Activated CD8-positive, alpha-beta memory T cell treated with anti-CD3 and anti-CD28 coated beads, Interleukin-2, amount 50 U/mL, for 48 hours (primary cell): Measurements from ENCODE around the gene AQP6.

Source experiments
- DNase-seq: peaks from one replicate; pipeline ENCODE4 v3.0.0-alpha.2; 2020

Gene AQP6, protein sequence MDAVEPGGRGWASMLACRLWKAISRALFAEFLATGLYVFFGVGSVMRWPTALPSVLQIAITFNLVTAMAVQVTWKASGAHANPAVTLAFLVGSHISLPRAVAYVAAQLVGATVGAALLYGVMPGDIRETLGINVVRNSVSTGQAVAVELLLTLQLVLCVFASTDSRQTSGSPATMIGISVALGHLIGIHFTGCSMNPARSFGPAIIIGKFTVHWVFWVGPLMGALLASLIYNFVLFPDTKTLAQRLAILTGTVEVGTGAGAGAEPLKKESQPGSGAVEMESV

DNA sequence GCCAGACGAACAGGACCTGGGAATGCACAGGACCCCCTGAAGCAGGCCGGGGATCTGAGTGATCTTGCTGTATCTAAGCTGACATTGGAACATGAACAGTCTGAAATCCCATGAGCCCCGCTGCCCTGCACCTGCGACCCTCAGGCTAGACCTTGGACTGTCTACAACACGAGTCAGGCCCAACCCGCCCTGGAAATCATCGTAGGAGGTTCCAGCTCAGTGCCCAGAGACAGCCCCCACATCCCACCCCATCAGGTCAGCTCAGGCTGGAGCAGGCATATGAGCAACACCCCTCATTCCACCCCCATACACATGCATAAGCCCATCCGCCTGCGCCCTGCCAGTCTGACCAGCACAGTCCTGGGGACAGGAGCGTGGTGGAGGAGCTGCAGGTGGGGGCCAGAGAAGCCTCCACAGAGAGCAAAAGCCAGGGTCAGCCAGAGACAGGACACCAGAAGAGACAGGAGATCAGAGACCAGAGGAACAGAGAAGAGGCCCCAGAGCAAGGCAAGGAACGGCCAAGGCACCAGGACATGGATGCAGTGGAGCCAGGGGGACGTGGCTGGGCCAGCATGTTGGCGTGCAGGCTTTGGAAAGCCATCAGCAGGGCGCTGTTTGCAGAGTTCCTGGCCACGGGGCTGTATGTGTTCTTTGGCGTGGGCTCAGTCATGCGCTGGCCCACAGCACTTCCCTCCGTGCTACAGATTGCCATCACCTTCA lies at the start of gene AQP6:
Gene AQP6 (plus strand): TSS at position 307 of the 720 bp plus-strand sequence. CDS start 227 bp downstream, at position 534.
- no peak for DNase-seq

DNA sequence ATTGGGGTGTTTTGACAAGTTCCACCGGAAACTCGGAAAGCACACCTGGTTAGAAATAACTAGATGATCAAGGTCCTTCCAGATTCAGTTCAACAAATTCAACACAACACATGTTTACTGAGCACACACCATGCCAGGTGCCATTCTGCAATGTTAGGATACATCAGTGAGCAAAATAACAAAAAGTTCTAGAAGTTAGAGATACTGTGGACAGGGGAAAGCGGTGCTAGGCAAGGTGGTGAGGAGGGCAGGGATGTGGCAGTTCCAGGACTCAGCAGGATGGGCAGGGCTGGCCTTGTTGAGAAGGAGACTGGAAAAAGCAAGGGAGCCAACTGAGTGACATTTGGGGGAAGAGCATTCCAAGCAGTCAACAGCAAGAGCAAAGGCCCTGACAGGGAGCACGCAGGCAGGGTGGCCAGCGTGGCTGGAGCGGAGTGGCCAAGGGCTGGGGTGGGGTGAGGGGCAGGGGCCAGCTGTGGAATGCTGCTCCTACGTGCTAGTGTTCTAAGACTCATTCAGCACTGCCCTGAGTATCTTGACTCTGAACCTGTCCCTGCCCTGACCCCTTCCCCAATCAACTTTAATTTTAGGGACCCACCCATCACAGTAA lies 49.6 kb upstream of the AQP6 start:
- DNase-seq, result no peak

DNA sequence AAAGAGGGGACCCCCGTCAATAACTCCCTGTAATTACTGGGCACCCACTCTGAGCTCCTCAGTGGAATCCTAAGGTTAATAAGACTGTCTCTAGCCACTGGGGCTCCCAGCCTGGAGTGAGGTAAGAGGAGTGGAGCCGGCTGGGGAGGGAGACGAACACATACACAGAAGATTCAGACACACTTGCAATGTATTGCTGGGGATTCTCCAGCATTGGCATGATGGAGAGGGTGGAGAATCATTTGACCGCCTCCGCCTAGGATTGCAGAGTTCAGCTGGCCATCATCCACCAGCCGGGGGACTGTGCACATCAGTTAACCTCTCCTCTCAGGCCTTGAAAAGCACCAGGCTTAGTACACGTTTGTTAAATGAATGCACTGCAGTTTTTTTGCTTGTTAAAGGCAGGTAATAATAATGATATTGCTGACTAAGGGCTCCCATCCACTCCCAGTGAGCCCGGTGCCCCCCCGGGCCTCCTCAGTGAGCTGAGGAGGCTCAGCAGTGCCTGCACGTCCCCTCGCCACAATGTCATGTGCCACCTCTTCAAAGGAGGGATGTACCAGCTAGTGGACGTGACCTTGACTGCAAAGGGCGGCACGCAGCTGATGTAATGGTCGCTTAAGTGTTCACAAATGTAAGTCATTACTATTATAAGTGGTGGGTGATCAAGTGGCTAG lies 48.7 kb upstream of the AQP6 start:
- no peak for DNase-seq

DNA sequence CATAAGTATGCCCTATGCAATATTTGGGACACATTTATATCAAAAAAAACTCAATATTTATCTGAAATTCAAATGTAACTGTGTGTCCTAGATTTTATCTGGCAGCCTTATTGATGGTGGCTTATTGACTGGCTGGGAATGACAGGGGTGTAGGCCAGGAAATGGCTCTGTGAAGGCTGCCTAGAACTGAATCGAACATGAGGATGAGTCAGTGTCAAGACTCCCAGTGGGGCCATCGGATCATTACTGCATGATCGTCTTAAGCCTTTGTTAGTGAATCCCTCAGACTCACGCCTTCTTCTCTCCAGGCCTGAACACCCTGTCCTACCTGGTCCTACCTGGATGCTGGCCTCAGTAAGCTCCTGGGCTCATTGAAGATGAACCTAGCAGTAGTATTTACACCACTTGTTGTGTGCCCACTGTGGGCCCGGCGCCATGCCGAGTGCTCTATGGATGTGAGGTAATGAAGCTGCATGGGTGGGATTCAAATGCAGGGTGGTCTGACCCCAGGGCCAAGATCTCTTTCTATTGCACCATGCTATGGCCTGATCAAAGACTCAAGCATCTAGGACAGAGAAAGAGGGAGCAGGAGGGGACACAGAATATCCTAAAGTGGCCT lies 48.0 kb upstream of the AQP6 start:
- DNase-seq, result no peak

DNA sequence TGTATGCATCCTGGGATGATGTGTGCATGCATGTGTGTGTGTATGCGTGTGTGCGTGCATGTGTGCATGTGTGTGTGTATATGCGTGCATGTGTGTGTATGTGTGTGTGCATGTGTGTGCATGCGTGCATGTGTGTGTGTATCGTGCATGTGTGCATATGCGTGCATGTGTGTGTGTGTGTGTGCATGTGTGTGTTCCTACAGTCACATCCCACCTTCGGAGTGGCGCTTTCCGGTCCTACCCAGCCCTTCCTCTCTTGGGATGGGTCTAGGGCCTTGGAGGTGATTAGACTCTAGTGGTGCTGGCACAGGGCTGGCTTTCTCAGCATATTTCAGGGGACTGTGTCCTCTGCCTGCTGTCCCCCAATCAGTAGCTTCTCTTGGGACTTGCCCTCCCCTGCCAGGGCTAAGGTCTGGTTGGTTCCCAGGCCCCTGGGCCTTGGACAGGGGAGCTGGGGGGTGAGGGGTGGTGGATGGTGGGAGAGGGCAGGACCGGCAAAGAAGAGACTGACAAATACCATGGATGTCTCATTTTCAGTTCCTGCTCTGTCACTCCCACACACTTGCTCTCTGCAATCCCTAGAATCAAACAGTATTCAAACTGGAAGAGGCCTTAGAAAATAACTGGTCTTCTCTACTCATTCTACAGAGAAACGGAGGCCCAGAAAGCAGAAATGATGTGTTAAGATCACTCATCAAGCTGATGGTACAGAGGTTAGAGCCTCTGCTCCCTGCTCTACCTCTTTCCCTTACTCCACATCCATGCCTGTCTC lies 47.1 kb upstream of the AQP6 start:
- DNase-seq, result no peak

DNA sequence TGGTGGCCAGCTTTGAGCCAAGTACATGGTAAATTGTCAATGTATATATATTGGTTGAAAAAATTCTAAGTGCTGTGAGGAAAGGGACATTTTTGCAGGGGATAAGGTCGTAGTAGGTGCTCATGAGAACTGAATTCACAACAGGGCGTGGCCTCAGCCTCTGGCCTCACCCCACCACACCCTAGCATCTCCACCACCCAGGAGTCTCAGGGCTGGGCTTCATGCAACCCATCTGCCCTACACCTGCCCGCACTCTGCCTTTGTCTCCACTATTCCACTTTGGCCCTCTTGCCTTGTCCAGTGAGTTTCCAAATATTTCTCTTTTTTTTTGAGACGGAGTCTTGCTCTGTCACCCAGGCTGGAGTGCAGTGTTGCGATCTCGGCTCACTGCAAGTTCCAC lies 44.3 kb upstream of the AQP6 start:
- DNase-seq, result no peak

DNA sequence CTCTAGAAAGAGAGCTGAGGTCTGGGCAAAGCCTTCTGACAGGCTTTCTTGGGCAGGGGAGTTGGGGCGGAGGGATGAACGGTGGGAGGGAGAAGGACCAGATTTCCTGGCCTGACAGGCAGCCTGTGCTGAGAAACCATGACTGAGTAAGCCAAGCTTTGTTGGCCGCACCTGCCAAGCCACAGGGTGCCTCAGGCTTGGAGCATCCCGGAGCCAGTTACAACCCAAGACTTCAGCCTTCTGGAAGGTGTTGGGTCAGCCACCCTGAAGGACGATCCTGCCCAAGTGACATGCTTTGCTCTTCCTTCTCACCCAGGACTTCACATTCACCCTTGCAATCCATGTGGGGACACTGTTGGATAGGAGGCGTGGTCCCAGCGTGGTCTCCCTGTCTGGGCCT lies 43.2 kb upstream of the AQP6 start:
- DNase-seq, result no peak

DNA sequence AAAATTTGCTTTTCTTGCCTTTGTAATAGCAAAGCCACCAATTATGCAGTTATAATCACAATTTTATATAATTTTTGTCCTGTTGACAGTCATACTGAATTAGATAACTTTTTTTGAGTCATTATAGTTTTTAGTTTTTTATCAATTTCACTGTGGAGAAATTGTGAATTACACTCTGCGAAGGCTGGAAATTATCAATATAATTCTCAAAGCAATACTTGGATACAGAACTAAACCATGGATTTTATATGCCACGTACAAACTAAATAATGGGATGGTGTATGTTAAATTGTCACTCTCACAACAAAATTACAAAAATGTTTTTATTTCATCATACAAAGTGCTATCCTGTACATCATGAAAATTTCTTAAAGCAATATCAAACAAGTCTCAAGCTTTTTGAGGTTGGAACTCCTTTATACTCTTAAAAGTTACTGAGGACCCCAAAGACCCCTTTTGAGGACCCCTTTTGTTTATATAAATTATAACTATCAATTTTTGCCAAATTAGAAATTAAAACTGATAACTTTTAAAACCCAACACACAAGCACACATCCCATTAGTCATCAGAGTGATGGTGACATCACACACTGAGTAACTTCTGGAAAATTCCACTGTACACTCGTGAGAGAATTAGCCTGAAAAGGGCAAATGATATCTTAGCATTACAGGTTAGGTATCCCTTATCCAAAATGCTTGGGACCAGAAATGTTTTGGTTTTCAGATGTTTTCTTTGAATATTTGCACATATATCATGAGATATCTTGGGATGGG lies 42.0 kb upstream of the AQP6 start:
- no peak for DNase-seq

DNA sequence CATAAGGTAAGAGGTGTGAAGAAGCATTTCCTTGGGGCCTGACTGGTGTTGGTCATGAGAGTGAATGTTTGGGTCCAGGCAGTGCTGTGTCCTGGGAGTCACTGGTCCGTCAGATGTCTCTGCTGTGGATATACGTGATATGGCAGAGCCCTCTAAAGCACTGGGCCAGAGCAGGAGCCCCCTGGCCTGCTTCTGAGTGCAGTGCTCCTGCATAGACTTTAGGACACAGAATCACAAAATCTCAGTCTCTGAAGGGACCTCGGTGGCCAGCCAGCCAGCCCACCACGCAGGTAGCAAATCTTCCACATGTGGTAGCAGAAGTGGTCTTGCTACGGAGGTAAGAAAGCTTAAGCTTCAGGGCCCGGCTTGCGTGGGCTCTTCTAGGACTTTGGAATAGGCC lies 40.7 kb upstream of the AQP6 start:
- DNase-seq, result no peak

DNA sequence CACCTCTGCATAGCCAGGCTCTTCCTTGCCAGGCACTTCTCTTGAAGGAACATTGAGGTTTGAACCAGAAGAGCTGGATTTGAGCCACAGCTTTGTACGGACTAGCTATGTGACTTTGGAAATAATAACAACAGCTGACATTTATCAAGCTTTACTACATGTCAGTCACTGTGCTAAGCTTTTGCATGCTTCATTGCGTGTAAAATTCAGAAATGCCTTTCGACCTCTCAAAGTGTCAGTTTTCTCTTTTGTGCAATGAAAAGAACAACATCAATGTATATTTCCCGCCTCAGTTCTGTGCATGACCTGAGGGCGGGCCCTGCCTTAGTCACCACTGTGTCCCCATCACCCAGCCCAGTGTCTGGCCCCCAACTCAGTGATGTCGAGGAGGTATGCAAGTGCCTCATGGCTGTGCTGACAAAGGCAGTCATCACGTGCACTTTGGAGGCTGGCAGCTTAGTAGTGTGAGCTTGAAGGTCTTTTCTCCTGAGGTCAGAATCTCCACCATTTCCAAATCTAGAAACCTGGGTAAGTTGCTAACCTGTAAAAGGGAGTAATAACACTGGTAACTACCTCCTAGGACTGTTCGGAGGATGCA lies 40.1 kb upstream of the AQP6 start:
- no peak for DNase-seq

DNA sequence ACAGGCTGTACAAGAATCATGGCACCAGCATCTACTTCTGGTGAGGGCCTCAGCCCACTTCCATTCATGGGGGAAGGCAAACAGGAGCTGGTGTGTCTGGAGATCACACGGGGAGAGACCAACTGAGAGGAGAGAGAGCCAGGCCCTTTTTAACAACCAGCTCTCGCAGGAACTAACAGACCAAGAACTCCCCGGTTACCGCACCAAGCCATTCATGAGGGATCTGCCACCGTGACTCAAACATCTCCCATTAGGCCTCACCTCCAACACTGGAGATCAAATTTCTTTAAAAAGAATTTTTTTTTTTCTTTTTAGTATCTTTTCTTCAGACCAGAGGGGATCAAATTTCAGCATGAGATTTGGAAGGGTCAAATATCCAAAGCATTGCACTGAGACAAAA lies 39.0 kb upstream of the AQP6 start:
- no peak for DNase-seq

DNA sequence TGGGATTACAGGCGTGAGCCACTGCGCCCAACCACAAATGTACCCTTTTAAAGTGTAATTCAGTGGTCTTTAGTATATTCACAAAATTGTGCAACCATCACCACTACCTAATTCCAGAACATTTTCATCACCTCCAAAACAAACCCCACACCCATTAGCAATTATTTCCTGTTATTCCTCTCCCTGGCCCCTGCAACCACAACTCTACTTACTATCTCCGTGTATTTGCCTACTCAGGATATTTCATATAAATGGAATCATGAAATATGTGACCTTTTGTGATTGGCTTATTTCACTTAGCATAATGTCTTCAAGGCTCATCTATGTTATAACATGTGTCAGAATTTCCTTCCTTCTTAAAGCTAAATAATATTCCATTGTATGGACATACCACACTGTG lies 38.2 kb upstream of the AQP6 start:
- no peak for DNase-seq

DNA sequence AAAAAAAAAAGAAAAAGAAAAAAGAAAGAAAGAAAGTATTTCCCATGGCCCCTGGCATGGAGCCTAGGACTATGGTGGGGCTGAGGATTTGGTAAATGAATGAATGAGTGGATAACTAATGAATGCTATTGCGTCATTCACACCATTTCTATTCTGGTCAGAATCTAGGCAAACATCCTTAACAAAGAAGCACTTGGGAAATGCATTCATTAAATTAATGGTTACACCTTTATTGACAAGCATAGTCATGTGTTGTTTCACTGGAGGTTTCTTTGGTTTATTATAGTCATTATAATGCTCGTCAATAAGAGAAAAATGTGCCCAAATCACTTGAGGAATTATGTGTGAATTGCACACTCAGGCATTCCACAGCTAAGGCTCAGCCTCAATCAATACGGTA lies 35.8 kb upstream of the AQP6 start:
- DNase-seq, result no peak

DNA sequence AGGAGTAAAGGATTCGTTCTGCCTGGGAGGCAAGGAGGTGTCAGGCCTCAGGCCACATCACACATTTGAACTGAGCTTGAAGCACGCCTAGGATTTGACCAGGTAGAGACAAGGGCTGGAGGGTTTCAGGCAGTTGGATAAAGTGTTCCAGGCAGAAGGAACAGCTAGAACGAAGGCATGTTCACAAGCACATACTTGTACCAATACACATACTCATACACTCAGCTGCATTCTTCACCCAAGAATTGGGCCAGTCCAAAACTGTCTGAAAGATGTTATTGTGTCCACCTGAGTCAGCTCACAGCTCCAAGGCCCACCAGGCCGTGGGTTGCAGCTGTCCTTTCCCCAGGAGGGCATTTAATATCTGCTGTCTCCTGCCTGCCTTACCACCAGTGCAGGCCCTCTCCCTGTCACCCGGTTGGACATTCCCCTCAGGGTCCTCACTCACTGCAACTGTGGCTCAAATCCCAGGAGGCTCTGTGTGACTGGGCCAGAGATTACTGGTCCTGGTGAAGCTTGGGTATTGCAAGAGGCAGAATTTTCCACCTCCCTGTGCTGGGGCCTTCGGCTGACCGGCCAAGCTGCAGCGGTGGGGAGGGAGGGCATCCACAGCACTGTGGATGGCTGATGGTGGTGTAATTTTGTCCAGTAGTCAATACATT lies 35.0 kb upstream of the AQP6 start:
- no peak for DNase-seq

DNA sequence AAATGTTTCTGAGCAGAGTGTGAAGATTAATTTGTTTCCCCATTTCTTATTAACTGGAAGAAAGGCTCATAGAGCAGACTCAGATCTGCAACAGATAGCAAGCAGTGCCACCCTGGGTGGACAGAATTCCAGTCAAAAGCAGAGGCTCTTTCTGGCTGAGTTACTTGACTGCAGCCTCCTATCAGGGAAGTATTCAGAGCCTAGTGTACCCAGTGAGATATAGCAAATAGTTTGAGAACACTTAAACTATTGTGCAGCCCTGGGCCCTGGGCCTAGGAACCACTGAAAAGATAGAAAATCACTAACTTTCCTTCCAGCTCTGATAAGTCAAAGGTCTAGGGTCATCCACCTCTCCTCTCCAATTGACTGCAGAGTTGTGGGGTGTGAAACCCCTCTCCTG lies 33.4 kb upstream of the AQP6 start:
- no peak for DNase-seq

DNA sequence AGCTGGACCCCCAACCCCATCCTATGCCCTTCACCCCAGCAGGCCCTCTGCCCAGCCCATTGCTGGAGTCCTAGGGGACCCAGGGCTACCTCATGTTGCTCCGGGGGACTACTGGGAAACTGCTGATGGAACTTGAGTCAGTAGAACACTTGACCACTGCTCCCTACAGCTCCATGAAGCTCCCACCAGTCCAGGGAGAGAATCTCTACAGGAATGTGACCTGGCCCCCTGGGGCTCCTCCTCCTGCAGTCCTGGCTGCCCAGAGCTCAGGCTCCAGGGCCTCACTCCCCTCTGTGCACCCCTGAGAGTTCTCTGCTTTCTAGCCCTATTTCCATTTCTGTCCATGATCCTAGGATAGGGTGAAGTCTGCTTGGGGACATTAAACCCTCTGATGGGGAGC lies 33.0 kb upstream of the AQP6 start:
- DNase-seq, result no peak

DNA sequence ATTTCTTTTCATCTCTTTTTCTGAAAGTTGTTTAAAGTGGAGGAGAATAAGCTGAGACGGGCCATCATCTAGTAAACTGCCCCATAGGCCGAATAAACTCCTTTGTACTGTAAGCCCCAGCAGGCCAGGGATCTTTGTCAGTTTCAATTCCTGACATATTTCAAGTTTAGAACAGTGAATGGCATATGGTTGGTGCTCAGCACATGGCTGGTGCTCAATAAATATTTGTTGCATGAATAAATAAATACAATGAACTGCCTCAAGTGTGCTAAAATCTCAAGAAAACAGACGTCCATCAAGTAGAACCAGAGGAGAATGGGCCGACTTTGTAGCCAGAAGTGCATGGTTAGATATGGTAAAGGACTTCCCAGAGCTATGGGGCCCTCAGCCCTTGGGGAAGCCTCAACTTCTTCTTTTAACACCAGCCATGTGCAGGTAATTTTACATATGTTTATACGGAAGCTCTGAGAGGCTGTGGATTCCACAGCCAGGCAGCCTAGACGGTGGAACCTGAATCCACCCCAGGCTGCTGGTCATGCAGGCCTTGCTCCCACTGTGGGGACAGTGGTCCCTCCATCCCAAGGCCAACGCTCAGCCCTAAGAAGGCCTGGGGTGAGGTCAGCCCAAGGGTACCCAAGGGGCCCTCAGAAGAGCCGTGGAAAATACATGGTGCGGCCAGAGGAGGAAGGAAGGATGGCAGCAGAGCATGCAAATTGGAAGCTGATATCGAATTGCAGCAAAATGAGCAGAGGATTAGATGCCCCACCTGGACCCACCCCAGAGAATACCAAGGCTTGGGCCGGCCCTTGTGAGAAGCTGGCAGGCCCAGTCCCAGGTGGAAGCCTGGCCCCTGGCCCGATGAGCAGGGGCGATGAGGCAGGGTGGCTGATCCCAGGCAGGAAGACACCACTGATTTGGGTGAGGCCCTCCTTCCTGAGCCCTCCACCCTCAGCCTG lies 30.9 kb upstream of the AQP6 start:
- no peak for DNase-seq

DNA sequence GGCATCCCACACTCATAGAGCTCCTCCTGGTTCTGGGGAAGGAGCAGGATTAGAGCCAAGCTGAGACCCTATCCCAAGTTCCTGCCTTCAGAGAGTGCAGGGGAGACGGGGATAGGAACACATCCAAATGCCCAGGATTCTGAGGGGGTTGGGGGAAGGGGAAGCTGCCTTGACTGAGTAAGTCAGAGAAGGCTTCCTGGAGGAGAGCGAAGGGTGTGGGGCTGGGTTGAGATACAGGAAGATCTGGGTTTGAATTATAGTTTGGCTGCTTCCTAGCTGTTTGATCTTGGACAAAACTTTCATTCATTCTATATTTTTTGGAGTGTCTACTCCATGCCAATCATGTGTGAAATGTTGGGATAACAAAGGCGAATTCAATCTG lies 30.2 kb upstream of the AQP6 start:
- no peak for DNase-seq

DNA sequence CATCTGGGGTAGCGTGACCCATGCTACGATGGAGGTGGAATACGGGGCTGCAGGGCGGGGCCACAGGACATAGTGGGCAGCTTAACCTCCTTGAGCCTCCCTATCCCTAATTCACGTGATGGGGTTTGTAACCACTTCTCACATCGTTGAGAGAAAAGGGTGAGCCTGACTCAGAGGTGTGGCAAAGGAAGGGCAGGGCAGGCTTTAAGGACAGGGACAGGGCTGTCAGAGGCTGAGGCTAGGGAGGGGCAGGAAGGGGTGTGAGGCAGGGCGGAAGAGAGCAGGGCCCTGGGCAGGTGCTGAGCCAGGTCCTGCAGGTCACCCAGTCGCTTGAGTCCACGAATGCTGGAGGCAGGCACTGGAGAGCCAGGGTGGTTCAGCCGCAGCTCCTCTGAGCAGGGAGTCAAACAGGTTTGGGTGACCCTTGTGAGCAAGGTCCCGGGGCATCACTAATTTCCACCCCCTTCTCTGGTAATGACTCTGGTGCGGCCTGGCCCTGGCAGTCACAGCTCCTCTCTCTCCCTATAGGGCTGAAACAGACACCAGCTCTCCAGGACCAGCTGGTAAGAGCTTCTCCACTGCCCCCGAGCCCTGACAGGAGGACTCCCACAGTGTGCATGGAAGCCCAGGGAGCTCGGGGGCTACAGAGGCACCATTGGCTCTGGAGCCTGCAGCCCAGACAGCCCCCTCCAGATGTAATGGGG lies 29.7 kb upstream of the AQP6 start:
- no peak for DNase-seq
